Tibial nerve (tissue), 4 donors: ENCODE results near the gene ABHD16B. TPM values are rescaled to one million over a fixed set of nuclear protein-coding genes. Genes with fewer than 3 reads are reported as not detected.

Experiments used
- DNase-seq, 2 donors: peaks; one replicate each; pipeline ENCODE4 v3.0.0-alpha.2; 2019; ENCODE audit warnings: low spot score in 2 of 2
- H3K27ac ChIP-seq, 4 donors: fragments of 200-600 bp; sonication (generic) in 3 of 4; one replicate each; pipeline ENCODE4 v1.5.1; 2017 to 2019; ENCODE audit warnings: mild to moderate bottlenecking in 1 of 4
- H3K27me3 ChIP-seq, 2 donors: fragments of 200-600 bp; sonication (generic) in 1 of 2; one replicate each; pipeline versions ENCODE4 v1.5.1 to v1.6.0; 2017 to 2019
- H3K36me3 ChIP-seq, 3 donors: fragments of 200-600 bp; sonication (generic); one replicate each; pipeline ENCODE4 v1.5.1; 2018 to 2019
- H3K4me1 ChIP-seq, 4 donors: fragments of 200-600 bp; sonication (generic) in 3 of 4; one replicate each; pipeline ENCODE4 v1.5.1; 2017 to 2019
- H3K4me3 ChIP-seq, 4 donors: fragments of 200-600 bp; sonication (generic) in 3 of 4; one replicate each; pipeline ENCODE4 v1.5.1; 2017 to 2019; ENCODE audit warnings: mild to moderate bottlenecking in 1 of 4, moderate library complexity in 1 of 4
- H3K9me3 ChIP-seq, 4 donors: fragments of 200-600 bp; sonication (generic) in 3 of 4; one replicate each; pipeline ENCODE4 v1.5.1; 2017 to 2019
- EP300 ChIP-seq, 2 donors: sonication (generic); formaldehyde crosslinking; IDR thresholded peaks; one replicate each; pipeline ENCODE4 v1.6.1; 2017; ENCODE audit warnings: antibody characterized with exemption in 2 of 2, mild to moderate bottlenecking in 1 of 2
- POLR2A ChIP-seq, 2 donors: fragments of 450-650 bp; IDR thresholded peaks; one replicate each; pipeline ENCODE4 v1.6.1; 2017; ENCODE audit warnings: antibody characterized with exemption in 2 of 2, mild to moderate bottlenecking in 2 of 2, moderate library complexity in 2 of 2
- WGBS, 2 donors: methylation state at CpG; one replicate each; pipeline ENCODE4 v1.1.5; 2018; 5-methylcytosine and 5-hydroxymethylcytosine counted together
- total RNA-seq, 4 donors: library from RNA; depleted of rRNA; stranded (reverse); fragments of >200 nt; gene quantifications; one replicate each; pipeline ENCODE4 v1.1.0, GENCODE V29; 2016
- TF ChIP-seq, protein P1 (sequence below), 5 experiments: fragments of 200-600 bp in 3 of 5; fragments of 450-650 bp in 2 of 5; sonication (generic) in 3 of 5; IDR thresholded peaks; one replicate each; pipeline ENCODE4 v1.5.1; 2016 to 2019; ENCODE audit warnings: antibody characterized with exemption in 5 of 5, mild to moderate bottlenecking in 3 of 5, moderate library complexity in 2 of 5

ABHD16B gene
- total RNA-seq, 4 donors from 2014 or later: not detected

DNA sequence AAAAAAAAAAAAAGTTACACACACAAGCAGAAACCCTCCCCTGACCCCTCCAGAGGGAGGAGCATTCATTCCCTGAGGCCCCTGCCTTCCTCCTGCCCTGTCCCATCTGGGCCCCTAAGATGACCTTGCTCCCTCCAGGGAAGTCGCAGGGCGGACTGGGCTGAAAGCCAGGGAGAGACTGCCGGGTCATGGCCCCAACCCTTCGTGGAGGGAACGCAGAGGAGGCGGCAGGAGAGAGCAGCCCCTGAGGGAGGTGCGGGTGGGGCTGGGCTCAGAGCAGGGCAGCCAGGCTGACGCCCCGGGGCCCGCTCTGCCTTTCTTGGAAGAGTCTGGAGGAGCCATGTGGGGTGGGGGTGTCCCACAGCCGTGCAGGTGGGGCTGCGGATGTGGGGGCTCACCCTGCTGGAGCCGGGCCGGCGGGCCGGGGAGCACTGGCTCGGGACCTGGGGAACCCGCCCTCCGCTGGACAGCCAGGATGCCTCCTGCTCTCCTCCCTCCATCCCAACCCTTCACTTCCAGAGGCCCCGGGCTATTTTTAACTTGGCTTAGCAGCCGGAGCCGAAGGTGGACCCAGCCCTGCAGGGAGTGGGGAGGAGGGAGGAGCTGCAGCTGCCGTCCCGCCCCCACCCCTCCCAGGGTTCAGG lies 15.0 kb upstream of the ABHD16B start:
- Histone ChIP-seq H3K27me3 (peaks cover 0 to 30% of the 10 kb centered on the region in 2 donors), H3K27ac (peak overlapping the region in 3 of 4 donors; percentile 4 to 72 (median 67)), H3K4me1 (peaks cover 0 to 37% (median 21%) of the 10 kb centered on the region in 4 donors), H3K4me3 (peak overlapping the region in 1 of 4 donors; percentile 25), H3K36me3 (no peaks in the 10 kb centered on the region), H3K9me3 (no peaks in the 10 kb centered on the region)
- 0 to 4% methylated on average over 11 to 19 of the region's 24 CpGs for WGBS, 2 donors
- no peak for DNase-seq
- TF ChIP-seq, protein P1, sequence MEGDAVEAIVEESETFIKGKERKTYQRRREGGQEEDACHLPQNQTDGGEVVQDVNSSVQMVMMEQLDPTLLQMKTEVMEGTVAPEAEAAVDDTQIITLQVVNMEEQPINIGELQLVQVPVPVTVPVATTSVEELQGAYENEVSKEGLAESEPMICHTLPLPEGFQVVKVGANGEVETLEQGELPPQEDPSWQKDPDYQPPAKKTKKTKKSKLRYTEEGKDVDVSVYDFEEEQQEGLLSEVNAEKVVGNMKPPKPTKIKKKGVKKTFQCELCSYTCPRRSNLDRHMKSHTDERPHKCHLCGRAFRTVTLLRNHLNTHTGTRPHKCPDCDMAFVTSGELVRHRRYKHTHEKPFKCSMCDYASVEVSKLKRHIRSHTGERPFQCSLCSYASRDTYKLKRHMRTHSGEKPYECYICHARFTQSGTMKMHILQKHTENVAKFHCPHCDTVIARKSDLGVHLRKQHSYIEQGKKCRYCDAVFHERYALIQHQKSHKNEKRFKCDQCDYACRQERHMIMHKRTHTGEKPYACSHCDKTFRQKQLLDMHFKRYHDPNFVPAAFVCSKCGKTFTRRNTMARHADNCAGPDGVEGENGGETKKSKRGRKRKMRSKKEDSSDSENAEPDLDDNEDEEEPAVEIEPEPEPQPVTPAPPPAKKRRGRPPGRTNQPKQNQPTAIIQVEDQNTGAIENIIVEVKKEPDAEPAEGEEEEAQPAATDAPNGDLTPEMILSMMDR (IDR thresholded peaks at IDR 0.05): no peak
- no peak for TF ChIP-seq POLR2A (IDR thresholded peaks at IDR 0.05)
- no peak for TF ChIP-seq EP300 (IDR thresholded peaks at IDR 0.05)

DNA sequence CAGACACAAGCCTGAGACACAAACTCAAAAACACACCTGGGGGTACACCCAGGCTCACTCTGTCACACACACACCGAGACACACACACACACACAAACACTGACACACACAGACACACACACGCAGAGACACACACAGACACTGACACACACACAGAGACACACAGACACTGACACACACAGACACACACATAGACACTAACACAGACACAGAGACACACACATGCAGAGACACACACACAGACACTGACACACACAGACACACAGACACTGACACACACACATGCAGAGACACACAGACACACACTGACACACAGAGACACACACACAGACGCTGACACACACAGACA lies 14.4 kb upstream of the ABHD16B start:
- Histone ChIP-seq H3K4me1 (peaks cover 0 to 37% (median 21%) of the 10 kb centered on the region in 4 donors), H3K27ac (peak overlapping the region in 3 of 4 donors; percentile 17 to 81 (median 67)), H3K27me3 (peaks cover 0 to 30% of the 10 kb centered on the region in 2 donors), H3K9me3 (no peaks in the 10 kb centered on the region), H3K36me3 (no peaks in the 10 kb centered on the region), H3K4me3 (no peak overlapping the region)
- WGBS, 2 donors: 41 to 53% methylated on average over 3 of the region's 3 CpGs
- DNase-seq: no peak
- TF ChIP-seq, protein P1 (IDR thresholded peaks at IDR 0.05): no peak
- TF ChIP-seq POLR2A (IDR thresholded peaks at IDR 0.05): no peak
- no peak for TF ChIP-seq EP300 (IDR thresholded peaks at IDR 0.05)

DNA sequence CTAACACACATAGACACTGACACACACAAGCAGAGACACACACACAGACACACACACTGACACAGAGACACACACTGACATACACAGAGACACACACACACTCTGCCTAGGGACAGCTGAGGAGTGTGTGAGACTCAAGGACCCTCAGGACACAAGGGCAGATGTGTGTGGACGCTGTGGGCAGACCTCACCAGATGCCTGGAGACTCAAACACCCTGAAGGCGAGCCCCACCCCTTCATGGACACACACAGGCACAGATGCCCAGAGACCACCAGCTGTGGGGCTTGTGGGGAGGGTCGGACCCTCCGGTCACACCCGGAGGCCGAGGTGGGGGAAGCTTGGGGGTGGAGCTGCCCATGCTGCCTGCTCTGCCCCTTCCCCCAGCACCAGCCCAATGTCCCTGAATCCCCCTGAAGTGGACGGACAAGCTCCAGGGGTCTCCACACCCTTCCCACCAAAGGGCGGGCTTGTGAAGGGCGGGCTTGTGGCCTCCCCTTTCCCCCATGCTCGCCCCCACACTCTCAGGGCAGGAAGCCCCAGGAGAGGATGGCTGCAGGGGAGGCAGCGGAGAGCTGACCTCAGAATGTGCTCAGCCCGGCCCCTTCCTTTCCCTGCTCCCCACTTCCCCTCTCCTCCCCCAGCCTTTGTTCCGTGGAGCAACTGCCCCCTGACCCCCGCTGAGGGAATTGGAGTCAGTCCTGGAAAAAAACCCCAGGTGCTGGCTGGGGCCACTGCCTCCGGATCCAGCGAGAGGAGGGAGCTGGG lies 13.9 kb upstream of the ABHD16B start:
- 17 to 22% methylated on average over 15 to 16 of the region's 16 CpGs for WGBS, 2 donors
- peak overlapping the region; percentile 17 to 81 (median 54) for H3K27ac ChIP-seq
- DNase-seq: no peak
- no peak overlapping the region for H3K4me3 ChIP-seq
- H3K36me3 ChIP-seq: no peaks in the 10 kb centered on the region
- H3K4me1 ChIP-seq: peaks cover 0 to 37% (median 21%) of the 10 kb centered on the region in 4 donors
- no peaks in the 10 kb centered on the region for H3K9me3 ChIP-seq
- TF ChIP-seq EP300 (IDR thresholded peaks at IDR 0.05): no peak
- TF ChIP-seq, protein P1 (IDR thresholded peaks at IDR 0.05): no peak
- TF ChIP-seq POLR2A (IDR thresholded peaks at IDR 0.05): no peak
- peaks cover 0 to 30% of the 10 kb centered on the region in 2 donors for H3K27me3 ChIP-seq

DNA sequence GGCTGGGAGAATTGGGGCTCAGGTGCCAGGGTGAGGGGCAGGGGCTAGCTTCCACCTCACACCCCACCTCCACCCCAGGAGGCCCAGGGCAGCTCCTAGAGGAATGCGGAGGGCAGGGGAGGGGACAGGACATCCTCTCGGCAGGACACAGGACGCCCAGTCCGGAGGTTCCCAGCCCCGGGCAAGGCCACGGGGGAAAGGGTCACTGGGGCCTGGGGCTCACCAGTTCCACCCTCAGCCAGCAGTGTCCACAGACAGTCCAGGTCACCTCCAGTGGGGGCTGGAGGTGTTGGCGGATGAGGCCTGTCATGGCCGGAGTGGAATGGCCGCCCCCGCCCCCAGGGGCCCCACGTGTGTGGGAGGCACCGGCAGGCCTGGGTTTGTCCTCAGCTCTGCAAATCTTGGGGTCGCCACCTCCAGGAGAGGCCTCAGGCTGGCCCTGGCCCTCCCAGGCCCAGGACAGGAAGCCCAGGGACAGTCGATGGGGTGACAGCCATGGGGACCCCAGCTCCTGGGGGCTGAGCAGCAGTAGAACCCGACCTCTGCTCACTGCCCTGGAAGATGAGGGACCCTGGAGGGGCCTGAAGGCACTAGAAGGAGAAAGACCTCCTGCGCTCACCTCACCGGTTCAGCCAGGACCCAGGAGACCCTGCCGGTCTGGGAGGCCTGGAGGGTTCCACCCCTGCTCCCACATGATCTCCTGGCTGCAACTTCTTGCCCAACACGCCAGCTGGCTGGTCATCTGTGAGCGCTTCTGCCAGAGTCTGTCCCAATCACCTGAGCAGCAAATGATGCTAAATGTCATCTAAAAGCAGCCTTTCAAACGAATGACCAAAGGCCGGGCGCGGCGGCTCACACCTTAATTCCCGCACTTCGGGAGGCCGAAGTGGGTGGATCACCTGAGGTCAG lies 13.0 kb upstream of the ABHD16B start:
- Histone ChIP-seq H3K4me3 (no peak overlapping the region), H3K9me3 (no peaks in the 10 kb centered on the region), H3K36me3 (no peaks in the 10 kb centered on the region), H3K27me3 (peaks cover 0 to 31% of the 10 kb centered on the region in 2 donors), H3K27ac (peak overlapping the region; percentile 17 to 81 (median 54)), H3K4me1 (peaks cover 0 to 37% (median 21%) of the 10 kb centered on the region in 4 donors)
- TF ChIP-seq POLR2A (IDR thresholded peaks at IDR 0.05) (no peak), EP300 (IDR thresholded peaks at IDR 0.05) (no peak)
- TF ChIP-seq, protein P1 (IDR thresholded peaks at IDR 0.05): no peak
- WGBS, 2 donors: 58 to 64% methylated on average over 20 to 26 of the region's 28 CpGs
- DNase-seq: no peak
